GM12865 (cell line): ENCODE results near the gene NGRN.
A peak's percentile ranks its signal among the peaks of the same experiment; 100 is the strongest.
"Not testable (repeated sequence)": the region's sequence is repeated elsewhere in the genome, so short reads cannot be mapped to it uniquely, and the experiment has no call there.

Source experiments
- DNase-seq: peaks from one replicate; pipeline ENCODE4 v3.0.0; 2010; ENCODE audit warnings: low read depth
- H3K4me3 ChIP-seq: 2 replicates; pipeline ENCODE4 v1.5.1; 2011; ENCODE audit warnings: mild to moderate bottlenecking, low read depth, low read length, control low read depth
- TF ChIP-seq, protein P1 (sequence below): IDR thresholded peaks from 2 replicates; pipeline ENCODE4 v1.5.1; 2011; ENCODE audit warnings: low read length, control low read depth, low read depth, inconsistent platforms; ENCODE audit not compliant: insufficient read depth; ENCODE audit errors: missing control alignments

The NGRN gene

DNA sequence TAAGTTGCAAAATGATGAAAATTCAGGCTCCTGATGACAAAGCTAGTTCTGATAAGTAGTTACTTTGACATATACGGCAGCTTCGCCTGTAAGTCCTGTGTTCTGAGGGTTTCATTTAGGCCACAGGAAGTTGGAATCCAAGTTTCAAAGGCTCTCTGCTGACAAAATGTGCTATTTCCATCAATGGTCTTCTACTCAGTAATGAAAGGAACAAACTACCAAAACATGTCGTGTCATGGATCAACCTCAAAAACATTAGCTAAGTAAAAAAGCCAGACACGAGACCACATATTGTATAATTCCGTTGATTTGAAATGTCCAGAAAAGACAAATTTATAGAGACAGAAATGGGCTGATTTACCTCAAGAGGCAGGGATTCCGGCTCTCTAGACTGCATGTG is 22.5 kb downstream of the NGRN start:
- no peak overlapping the region for H3K4me3 ChIP-seq
- TF ChIP-seq, protein P1, sequence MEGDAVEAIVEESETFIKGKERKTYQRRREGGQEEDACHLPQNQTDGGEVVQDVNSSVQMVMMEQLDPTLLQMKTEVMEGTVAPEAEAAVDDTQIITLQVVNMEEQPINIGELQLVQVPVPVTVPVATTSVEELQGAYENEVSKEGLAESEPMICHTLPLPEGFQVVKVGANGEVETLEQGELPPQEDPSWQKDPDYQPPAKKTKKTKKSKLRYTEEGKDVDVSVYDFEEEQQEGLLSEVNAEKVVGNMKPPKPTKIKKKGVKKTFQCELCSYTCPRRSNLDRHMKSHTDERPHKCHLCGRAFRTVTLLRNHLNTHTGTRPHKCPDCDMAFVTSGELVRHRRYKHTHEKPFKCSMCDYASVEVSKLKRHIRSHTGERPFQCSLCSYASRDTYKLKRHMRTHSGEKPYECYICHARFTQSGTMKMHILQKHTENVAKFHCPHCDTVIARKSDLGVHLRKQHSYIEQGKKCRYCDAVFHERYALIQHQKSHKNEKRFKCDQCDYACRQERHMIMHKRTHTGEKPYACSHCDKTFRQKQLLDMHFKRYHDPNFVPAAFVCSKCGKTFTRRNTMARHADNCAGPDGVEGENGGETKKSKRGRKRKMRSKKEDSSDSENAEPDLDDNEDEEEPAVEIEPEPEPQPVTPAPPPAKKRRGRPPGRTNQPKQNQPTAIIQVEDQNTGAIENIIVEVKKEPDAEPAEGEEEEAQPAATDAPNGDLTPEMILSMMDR: no peak
- DNase-seq: no peak

DNA sequence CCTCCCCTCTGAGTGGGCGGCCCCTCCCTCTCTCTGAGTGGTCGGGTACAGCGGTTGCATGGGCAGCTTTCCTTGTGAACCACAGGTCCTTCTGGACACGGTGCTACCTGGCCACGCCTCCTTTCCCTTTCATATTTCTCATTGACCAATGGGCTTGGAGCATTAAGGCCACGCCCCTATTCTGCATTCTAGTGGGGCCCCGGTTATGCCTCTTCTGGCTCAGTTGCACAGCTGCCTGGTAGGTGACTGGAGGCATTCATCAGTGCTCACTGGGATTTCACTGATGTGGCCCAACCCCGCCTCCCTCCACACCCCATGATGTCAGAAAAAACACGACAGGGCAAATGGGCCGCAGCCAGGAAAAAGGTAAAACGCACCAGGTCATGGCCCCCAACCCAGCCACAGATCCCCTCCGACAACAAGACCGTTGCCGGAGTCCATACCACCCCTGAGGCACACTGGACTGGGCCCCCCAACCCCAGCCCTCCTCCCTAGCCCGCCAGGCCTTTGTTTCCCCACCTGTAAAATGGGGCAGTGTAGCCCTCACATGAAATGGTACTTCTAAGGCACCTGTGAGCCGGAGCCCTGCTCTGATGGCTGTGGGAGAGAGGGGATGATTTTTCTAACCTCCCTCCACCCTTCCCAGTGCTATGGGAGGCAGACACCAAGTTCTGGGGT is 26.3 kb downstream of the NGRN start:
- peak; percentile 59 for DNase-seq
- TF ChIP-seq, protein P1: no peak
- no peak overlapping the region for H3K4me3 ChIP-seq

DNA sequence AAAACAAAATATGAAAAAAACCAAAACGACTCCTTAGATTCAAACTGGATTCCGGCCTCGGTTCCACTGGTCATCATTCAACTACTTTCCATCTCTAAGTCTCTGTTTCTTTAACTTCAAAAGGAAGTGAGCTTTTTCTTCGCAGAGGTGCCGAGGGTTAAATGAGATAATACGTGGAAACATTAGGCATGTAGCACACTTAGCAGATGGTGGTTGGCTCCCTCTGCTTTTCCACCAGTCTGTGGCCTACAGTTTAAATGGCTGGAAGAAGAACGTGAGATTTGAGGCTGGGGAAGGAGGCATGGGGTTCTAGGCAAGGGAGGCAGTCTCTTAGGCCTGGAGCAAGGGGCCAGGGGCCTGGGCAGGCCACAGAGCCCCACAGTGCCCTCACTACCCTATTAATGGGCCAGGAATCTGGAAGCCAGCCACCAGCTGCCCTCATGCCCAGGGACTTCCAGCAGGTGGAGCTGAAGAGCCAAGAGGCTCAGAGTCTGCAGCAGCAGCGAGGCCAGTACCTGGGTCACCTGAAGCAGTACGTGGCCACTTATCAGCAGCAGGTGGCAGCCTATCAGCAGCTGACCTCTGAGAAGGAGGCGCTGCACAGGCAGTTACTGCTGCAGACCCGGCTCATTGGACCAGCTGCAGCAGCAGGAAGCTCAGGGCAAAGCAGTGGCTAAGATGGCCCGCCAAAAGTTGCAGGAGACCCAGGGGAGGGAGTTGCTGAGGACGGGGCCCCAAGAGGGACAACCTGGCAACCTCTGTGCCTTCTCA is 27.8 kb downstream of the NGRN start:
- peak; percentile 80 for DNase-seq
- TF ChIP-seq, protein P1: peak; percentile 86

DNA sequence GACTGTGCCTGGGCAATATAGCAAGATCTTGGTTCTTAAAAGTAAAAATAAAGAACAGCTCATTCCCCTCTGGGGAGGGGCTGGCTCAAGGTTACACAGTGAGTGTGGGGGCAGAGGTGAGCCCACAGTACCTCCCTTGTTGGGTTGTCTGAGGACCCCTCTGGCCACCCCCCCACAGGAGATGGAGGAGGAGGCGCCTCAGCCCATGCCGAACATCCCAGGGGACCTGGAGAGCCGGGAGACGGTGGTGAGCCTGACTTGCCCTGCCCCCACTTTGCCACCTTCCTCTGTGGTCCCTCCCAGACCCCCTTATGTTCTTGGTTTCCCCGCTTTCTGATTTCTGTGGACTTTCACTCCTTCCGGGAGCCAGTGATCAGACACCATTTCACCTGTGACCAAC is 28.7 kb downstream of the NGRN start:
- DNase-seq: no peak
- no peak overlapping the region for H3K4me3 ChIP-seq
- TF ChIP-seq, protein P1: no peak

More for the DNA sequence above, 27.8 kb downstream of the NGRN start:
- not testable (repeated sequence) for H3K4me3 ChIP-seq

DNA sequence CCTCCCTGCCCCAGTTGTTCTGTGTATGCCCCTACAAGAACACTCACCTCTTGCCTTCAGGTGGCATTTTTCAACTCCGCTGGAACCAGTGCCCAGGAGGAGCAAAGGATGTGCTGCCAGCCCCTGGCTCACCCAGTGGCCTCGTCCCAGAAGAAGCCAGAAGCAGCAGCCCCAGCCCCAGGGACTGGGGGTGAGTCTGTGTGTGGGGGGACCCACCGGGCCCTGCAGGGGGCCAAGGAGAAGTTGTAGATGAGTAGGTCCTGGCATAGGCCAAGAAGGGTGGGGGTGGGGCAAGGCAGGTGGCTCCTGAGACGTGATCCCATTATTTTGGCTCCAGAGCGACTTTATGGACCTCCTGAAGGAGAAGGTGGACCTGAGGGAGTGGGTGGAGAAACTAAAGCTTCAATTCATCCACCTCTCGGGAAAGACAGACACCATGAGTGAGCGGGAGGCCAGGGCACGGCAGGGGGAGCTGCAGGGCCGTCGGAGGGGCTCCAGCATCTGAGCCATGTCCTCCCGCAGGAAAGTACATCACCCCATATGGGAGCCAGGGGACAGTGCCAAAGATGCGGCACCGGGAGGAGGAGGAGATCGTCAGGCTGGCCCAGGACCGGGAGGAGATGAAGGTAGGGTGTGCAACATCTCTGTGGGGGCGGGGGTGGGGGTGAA is 29.3 kb downstream of the NGRN start:
- TF ChIP-seq, protein P1: no peak
- H3K4me3 ChIP-seq: no peak overlapping the region
- DNase-seq: no peak

DNA sequence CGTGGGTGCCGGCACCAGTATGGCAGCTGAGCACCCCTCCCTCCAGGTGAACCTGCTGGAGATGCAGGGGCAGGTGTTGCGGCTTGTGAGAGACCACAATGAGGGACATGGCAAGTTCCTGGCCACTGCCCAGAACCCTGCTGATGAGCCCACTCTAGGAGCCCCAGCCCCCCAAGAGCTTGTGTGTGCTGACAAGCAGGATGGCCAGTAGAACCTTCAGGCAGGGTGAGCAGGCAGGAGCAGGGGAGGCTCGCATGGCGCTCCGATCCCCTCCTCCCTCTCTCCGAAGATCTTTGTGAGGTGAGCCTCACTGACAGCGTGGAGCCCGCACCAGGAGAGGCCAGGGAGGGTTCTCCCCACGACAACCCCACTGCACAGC is 29.8 kb downstream of the NGRN start:
- TF ChIP-seq, protein P1: no peak

DNA sequence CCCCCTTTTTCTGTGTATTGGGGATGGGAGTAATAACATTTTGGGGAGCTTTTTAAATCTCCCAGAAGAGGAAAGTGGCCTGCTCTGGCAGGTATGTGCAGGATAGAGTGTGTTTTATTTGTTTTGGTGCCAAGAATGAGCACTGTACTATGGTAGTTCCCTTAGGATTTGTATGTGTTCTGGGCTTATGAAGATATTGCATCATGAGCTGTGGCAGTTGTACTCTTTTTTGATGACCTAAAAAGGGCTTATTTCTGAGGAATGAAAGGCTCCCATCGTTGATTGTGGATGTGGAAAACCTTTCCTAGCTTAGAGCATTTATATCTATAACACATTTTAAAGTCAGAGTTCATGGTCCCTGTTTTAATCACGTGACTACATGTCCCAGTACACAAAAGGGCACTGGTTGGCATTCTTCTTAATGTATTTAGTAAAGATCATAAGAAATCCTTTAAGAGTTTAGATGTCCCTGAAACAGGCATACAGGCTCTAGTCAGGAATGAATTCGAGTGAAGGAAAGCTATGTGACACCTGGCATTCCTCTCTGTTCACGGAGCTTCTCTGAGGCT is 30.9 kb downstream of the NGRN start:
- not testable (repeated sequence) for H3K4me3 ChIP-seq, DNase-seq

More for the DNA sequence above, 29.8 kb downstream of the NGRN start:
- no peak overlapping the region for H3K4me3 ChIP-seq
- no peak for DNase-seq
